T-helper 1 cell treated with Interleukin-12 subunit alpha and Interleukin-12 subunit beta and Interleukin-4 antibody, amounts not matched to agents 30 ng/mL and 1 ng/mL, for 36 hours (primary cell): ENCODE results near the gene HEXA. TPM values are rescaled to one million over a fixed set of nuclear protein-coding genes. Genes with fewer than 3 reads are reported as not detected.
"Not testable (repeated sequence)": the region's sequence is repeated elsewhere in the genome, so short reads cannot be mapped to it uniquely, and the experiment has no call there.

Experiments
- intact Hi-C: fragments of 100-400 bp; cut with micrococcal nuclease; formaldehyde crosslinking; loops from one replicate; pipeline ENCODE4 v1.15.1; 2024
- total RNA-seq: library from RNA; stranded (reverse); gene quantifications from 2 replicates; pipeline ENCODE4 v1.2.3, GENCODE V29; 2022

The HEXA gene
- total RNA-seq, result 90.3 and 92.7 TPM in 2 replicates

- intact Hi-C loops, result loop anchor here (1.0 to 5.0 kb wide), 12 partner anchors 10 to 676 kb away; partner anchors contain the start of genes BBS4, CELF6, HIGD2B and MYO9A
Measured at GRCh38 chr15:72375846-72376581, at the start of gene HEXA. Gene HEXA, minus strand, starts transcription at chr15:72376014. Its CDS starts 42 bp downstream, at chr15:72375972.

GRCh38 chr15:72423256-72423655 lies 47.4 kb upstream of the HEXA start:
- intact Hi-C loops, result no loop called here

GRCh38 chr15:72421484-72421883 lies 45.7 kb upstream of the HEXA start:
- intact Hi-C loops, result no loop called here

GRCh38 chr15:72420576-72420975 lies 44.8 kb upstream of the HEXA start:
- intact Hi-C loops, result no loop called here

GRCh38 chr15:72419768-72420167 lies 44.0 kb upstream of the HEXA start:
- intact Hi-C loops, result not testable (repeated sequence)

GRCh38 chr15:72415304-72415703 lies 39.5 kb upstream of the HEXA start:
- intact Hi-C loops, result no loop called here

GRCh38 chr15:72413337-72413736 lies 37.5 kb upstream of the HEXA start:
- intact Hi-C loops, result not testable (repeated sequence)

- intact Hi-C loops, result no loop called here
Measured at GRCh38 chr15:72411544-72411943, 35.7 kb upstream of the HEXA start.

GRCh38 chr15:72411111-72411510 lies 35.3 kb upstream of the HEXA start:
- intact Hi-C loops, result no loop called here

GRCh38 chr15:72406936-72407335 lies 31.1 kb upstream of the HEXA start:
- intact Hi-C loops, result no loop called here

- intact Hi-C loops, result no loop called here
Measured at GRCh38 chr15:72404841-72405240, 29.0 kb upstream of the HEXA start.

- intact Hi-C loops, result no loop called here
Measured at GRCh38 chr15:72404356-72404755, 28.5 kb upstream of the HEXA start.

GRCh38 chr15:72402726-72403125 lies 26.9 kb upstream of the HEXA start:
- intact Hi-C loops, result no loop called here

GRCh38 chr15:72398648-72399047 lies 22.8 kb upstream of the HEXA start:
- intact Hi-C loops, result no loop called here

GRCh38 chr15:72397796-72398588 lies 22.2 kb upstream of the HEXA start, which contains the start of gene TMEM202:
Gene TMEM202, plus strand, starts transcription at chr15:72398305. Its CDS starts 22 bp downstream, at chr15:72398327.
- intact Hi-C loops, result no loop called here

GRCh38 chr15:72396331-72396730 lies 20.5 kb upstream of the HEXA start:
- intact Hi-C loops, result not testable (repeated sequence)

- intact Hi-C loops, result no loop called here
Measured at GRCh38 chr15:72389231-72389630, 13.4 kb upstream of the HEXA start.

- intact Hi-C loops, result no loop called here
Measured at GRCh38 chr15:72387741-72388140, 11.9 kb upstream of the HEXA start.

- intact Hi-C loops, result no loop called here
Measured at GRCh38 chr15:72382146-72382545, 6.3 kb upstream of the HEXA start.

- intact Hi-C loops, result no loop called here
Measured at GRCh38 chr15:72380743-72381142, 4.9 kb upstream of the HEXA start.

GRCh38 chr15:72379856-72380430 lies 4.1 kb upstream of the HEXA start:
- intact Hi-C loops, result loop anchor here (5.0 kb wide), 2 partner anchors 152 to 672 kb away; partner anchors contain the start of gene NEO1

- intact Hi-C loops, result loop anchor here (5.0 kb wide), 2 partner anchors 153 to 673 kb away; partner anchors contain the start of gene NEO1
Measured at GRCh38 chr15:72379106-72379505, 3.3 kb upstream of the HEXA start.
